ENCODE results near the gene OR2G2.

DNA sequence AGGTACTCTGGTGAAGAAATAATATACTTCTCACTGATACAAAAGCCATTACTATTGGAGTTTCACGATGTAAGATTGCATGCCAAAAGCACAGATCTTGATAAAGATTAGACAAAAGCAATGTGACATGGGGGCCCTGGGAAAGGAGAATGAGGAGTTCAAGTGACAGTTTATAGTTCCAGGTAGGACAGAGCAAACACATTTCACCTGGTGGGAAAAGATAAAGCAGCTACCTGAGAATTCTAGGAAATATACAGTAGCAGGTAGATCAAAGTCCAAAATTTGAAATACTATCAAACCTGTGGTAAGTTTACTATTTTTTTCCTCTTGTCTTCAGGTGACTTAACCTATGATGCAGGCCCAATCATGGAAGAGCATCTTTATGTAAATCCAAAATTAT lies 25.2 kb downstream of the OR2G2 start:
- TF ChIP-seq, protein P1, sequence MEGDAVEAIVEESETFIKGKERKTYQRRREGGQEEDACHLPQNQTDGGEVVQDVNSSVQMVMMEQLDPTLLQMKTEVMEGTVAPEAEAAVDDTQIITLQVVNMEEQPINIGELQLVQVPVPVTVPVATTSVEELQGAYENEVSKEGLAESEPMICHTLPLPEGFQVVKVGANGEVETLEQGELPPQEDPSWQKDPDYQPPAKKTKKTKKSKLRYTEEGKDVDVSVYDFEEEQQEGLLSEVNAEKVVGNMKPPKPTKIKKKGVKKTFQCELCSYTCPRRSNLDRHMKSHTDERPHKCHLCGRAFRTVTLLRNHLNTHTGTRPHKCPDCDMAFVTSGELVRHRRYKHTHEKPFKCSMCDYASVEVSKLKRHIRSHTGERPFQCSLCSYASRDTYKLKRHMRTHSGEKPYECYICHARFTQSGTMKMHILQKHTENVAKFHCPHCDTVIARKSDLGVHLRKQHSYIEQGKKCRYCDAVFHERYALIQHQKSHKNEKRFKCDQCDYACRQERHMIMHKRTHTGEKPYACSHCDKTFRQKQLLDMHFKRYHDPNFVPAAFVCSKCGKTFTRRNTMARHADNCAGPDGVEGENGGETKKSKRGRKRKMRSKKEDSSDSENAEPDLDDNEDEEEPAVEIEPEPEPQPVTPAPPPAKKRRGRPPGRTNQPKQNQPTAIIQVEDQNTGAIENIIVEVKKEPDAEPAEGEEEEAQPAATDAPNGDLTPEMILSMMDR (IDR thresholded peaks at IDR 0.05; ENCODE audit: low read depth, low read length), result no peak
- TF ChIP-seq, protein P2, sequence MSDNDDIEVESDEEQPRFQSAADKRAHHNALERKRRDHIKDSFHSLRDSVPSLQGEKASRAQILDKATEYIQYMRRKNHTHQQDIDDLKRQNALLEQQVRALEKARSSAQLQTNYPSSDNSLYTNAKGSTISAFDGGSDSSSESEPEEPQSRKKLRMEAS (IDR thresholded peaks at IDR 0.05; ENCODE audit: low read depth, low read length), result no peak
